HPDE6-E6E7 (cell line): ENCODE measurements around the gene RFTN1.

ENCODE experiments used
- DNase-seq: peaks from one replicate; pipeline ENCODE4 v3.0.0; 2011; ENCODE audit warnings: missing footprints; ENCODE audit errors: extremely low spot score

Gene RFTN1

DNA sequence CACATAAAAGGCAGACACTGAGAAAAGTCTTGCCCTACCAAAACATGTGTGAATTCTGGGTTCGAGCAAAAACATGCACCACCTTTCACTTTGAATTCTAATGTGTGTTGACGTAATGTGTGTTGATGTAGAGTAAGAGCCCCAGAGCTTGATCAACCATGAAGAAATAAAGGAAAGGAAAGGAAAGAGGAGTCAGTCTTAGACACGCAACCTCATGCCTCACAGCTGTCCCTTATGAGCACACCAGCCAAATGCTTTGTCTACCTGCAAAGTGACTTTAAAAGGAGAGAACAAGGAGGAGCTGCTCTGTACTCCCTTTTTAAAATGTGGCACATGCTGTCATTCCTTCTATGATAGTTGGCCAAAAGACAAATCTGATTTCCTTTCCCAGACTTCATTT, 80.8 kb downstream of the RFTN1 start:
- no peak for DNase-seq

DNA sequence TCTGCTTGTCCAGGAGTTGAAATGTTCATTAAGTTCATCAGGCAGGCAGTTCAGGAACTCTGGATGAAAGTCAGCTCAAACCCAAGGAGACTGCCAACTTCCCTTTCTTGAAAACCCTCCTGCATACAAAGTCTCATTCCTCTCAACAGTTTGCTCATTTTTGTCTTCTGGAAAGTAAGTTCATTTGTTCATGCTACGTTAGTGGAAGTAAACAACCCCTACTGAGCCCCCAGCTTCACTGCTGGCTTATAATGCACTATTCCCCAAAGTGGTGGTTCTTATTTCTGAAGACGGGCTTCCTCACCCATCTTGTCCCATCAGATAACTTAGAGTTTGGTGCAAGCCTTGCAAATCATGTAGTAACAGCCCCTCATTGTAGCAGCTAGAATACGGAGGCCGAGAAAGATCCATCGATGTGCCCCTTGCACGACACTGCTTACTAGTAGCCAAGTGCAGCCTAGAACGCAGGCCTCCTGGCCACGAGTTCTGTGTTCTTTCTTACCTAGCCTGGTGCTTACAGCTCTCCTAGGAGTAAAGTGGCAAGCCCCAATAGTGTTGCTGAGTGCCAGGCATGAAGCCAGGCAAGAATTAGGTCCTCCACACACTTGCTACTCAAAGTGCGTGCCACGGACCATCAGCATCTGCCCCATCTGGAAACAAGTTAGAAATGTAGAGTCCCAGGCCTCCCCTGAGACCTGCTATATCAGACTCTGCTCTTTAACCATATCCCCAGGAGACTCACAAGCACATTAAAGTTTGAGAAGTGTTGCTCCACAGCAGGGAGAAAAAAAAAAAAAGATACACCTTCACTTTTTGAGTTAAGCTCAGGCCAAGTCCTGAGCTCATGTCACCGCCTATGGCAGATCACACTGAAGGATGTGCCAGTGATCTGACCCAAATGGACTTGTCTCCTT, 82.5 kb downstream of the RFTN1 start:
- no peak for DNase-seq

DNA sequence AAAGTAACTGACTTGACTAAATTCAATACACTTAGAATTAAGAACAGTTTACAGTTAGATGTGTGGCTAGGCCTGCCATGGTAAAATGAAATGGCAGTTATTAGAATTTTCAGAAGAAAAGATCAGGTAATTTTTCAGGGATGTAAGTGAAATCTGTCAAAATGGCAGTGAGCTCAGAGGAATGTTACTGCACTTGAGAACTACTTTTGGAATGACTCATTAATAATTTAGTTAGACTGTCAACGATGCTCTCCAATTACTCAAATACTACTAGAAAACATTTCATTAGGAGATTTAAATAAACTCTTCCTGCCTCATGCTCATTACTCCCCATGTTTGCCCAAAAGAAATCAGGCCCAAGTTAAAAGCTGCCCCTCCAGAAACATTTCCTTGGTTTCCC, 84.4 kb downstream of the RFTN1 start:
- no peak for DNase-seq

DNA sequence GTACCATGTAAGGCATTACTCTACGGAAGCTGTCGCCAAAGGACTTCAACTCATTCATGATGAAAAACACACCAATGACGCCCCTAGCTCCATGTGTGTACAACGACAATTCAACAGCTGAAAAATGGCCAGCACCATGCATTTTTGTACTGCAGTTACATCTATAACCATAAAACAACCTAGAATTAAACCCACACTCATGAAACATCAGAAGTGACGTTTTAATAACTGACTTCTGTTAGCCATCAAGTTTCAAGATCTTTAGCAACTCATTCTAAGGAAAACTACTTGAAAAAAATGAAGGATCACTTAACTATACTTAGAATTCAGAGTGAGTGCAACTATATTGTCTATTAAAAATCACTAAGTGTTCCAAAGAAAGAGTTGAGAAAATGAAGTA, 84.9 kb downstream of the RFTN1 start:
- DNase-seq, result no peak

DNA sequence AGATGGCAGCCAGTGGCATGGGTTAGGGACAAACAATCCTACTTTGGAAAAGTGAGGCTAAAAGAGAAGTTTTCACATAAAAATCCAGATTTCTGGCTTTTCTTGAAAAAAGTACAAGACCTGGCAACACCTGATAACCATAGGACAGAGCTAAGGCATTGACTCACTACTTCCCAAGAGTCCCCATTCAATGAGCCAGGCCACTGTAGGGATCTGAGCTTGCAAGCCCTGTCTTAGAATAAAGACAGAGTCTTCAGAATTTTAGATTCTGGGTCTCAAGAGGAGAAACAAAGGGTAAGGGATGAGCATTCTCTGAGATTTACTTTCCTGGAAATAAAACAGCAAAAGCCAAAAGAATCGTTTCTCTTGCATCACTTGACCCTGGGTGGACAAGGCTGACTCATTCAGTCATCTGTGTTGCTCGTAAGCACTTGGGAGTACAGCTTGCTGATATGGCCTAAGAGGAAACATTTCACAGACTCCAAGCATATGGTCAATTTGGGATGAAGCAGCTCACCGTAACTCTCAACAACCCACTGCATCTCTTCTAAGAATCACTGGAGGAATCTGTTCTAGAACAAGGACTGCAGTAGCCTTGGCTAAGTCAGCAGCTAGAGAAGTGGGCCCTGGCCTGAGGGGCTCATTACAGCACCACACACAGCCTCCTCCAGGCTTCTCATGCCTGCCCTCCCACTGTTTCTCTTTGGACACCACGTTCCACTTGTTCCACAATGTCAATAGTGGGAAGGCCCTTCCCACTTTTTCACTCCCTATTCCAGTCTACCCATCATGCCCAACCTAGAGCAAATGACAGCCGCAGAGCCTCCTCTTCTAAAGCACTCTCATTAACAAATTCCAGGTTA, 86.2 kb downstream of the RFTN1 start:
- no peak for DNase-seq

DNA sequence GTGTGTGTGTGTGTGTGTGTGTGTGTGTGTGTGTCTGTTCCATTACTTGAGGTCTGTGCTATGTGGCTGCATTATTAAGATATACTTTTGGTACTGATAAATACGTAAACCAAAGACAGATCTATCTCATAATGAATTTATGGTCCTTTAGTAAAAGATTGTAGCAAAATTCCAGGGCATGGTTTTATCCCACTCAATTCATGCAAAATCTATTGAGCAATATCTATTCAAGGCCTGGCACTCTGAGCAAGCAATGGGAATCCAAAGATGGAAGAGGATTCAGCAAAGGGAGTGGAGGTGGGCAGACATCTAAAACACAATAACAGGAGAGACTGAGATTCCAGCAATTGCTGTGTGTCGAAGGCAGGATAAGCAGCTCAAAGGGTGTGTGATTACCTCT, 86.8 kb downstream of the RFTN1 start:
- DNase-seq, result no peak

DNA sequence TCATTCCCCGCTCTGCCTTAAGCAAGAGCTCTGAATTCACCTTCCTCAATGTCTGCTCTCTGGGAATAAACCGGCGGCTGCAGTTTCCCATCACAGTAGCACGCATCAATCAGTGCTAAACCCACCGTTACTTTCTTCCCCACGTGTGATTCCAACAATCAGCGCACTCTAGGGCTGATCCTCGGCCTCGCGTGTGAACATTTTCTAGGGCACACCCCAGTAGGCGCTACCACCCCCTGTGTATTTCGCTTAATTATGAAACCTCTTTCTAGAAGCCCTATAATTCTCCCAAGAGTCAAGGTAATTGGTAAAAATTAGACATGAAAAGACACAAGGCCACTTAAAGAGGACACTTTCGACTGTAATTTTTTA, 87.5 kb downstream of the RFTN1 start:
- DNase-seq, result no peak

DNA sequence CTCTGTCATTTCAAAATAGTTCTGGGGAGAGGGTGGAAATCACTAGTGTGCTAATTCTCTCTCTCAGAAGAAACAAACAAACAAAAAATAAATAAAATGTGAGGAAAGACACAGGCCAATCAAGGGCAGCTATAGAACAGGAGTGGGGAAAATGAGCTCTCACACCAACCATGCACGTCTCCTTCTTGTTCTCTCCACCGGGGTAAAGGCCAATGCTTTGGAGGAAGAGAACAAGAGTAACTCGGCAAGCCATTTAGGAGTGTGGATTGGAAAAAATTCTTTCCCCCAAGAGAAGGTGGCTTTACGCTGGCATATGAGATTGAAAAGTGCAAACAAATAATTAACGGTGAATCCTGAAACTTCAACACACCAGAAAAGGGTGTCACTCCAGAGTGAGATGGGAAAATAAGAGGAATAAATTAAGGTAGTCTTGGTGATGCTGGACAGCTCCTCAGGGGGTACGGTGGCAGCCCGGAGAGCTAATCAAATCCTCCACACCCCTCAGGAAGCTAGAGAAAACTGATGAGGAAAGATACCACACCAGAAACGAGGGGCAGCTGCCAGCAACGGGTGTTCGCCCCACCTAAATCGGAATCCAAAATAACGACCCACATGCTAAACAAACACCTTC, 88.0 kb downstream of the RFTN1 start:
- no peak for DNase-seq

DNA sequence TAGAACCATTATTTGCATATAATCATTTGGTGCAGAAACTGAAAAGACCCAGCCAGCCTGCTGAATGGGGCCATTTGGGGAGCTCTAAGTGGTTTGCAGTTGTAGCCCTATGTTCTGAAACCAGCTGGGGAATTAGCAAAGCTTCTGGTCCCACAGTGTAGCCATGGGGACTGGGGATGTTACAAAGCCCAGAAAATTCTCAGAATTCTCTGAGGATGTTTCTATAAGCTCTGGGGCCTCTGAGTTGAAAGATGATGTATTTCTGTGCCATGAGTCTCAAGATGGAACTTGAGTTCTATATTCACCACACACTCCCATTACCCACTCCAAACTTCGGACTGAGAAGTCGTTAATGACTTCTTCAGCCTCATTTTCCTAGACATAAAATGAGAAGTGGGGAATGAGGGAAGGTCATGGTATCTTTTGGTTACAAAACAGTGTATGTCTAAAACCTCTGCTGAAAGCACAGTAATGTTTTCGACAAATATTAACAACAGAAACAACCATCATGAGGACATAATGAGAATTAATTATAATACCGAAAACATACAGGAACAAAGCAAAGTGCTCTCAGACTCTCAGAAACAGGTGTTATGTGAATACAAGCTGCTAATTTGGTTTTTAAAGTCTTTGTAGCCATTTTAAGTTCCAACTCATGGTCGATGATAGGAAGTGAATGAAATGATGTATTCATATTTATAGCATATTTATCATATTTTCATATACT, 89.4 kb downstream of the RFTN1 start:
- no peak for DNase-seq

DNA sequence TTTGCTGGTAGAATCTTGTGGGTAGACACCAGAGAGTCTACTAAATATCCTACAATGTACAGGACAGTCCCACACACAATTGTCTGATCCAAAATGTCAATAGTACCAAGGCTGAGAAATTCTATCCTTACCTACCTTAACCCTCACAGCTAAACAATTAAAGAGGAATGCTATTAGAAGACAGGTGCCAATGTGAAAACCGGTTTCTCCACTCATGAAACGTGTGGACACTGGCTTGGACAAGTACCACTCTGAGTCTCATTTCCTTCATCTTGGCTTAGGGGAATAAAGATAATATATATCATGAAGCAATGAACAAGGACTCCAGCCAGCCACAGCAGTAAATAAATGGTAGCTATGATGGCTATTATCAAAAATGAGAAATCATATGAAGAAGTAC, 90.2 kb downstream of the RFTN1 start:
- no peak for DNase-seq

DNA sequence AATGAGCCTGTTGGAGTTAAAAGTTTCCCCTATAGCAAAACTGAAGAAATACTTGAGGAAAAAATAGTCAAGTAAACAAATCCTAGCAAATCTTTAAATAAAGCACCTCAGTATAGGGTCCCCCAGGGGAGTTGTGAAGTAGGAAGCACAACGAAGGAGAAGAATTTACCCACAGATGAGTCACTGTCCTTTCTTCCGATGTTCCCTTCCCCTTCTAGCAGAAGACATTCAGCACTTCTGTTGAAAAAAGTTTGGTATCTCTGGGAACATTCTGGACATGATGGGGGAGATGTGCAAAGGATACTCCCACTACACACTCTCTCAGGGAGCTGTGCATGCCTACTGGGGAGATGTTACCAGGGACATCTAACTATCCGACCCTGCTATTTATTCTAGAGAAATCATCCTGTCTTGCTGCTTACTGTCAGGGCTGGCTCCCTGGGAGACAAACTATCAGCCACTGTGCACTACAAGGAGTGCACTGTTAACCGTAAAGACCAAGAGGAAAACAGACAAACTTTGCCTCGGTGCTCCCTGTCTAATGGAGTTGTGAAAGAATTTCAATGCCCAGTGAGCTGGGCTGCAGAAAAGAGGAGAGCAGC, 93.8 kb downstream of the RFTN1 start:
- no peak for DNase-seq

DNA sequence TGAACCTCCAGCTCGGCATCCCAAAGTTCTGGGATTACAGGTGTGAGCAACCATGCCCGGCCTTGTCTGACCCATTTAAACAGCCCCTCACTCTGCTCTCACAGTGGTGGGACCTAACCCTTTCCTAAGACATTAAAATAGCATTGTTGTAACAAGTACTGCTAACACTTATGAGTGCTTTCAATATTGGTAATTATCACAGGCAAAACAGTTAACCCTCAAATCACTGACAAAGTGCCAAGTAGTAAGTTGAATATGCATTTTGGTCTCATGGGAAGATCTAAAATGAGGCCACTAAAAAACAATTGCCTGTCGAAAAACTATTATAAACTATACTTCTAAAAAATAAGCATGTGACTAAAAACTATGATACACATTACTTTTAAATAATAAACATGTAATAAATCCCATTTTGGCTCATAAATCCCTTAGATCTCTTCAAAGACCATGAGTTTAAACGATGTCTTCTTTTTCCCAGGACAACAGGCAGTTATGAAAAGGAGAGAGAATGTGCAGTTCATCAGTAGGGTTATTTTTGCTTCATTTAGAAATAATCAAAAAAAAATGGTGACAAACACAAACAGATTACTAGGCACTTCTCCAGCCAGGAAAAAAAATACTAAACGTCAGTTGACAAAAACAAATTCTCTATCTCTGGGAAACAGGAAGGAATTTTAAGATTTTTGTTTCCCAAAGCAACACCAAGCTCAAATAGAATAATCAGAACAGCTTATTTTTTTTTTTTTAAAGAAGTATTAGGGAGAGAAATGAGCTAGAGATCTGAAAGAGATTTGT, 95.4 kb downstream of the RFTN1 start:
- no peak for DNase-seq

DNA sequence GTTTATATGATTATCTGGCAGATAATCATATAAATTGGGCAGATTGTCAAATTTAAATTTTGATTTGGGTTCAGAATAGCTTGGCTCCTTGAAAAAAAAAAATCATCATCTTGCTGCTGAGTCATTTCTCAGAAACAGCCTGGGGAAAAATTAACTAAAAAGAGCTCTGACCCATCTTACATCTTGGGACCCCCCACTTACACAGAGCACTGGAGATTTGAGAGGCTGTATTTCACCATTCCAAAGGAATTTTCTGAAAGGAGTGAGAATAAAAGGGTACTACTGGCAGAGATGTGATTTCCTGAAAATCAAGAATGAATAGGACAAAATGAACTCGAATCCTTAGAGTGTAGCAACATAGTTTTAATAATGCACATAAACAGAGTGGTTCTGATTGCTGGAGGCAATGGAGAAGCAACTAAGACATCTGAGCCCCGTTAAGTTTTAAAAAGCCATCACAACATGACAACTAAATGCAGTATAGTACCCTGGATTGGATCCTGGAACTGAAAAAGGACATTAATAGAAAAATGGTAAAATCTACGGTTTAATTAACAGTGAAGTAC, 97.5 kb downstream of the RFTN1 start:
- DNase-seq, result no peak

DNA sequence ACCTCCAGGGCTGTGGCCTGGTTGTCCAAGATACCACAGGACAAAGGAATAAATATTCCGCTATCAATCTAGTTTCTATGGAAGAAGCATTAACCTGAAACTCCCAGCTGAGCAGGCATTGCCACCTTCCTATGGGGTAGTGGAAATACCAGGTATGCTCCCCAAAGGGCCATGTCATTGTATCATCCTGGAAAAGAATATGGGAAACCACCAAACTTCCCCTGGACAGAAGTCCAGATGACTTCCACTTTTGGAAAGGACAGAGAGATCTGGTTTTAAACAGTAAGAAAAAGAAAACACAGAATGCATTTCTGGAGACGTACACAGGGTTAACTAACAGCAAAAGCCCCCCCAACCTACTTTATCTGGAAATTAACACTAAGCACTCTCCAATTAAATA, 100.2 kb downstream of the RFTN1 start:
- no peak for DNase-seq

DNA sequence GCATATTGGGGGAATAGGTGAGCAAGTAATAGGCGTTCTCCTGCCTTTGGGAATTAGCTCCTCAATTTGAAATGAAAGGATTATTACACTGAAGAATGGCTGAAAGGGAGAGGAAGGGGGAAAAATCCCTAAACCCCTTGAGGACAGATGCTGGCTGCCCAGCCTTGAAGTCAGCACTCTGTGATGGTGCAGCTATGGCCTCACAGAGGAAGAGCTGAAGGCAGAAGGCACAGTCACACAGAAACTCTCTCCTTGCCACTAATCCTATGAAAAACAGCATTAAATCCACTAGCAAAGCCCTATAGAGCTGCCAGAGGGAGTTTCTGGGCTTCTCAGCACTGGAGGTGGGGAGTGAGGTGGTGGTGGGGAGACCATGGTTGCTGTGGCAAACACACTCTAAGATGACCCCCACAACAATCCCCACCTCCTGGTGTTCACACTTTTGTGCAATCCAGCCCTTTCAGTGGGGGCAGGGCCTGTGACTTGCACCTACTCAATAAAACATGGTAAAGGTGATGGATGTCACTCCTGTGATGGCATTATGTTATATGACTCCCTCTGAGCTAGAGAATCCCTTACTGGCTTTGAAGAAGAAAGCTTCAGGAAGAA, 101.2 kb downstream of the RFTN1 start:
- no peak for DNase-seq

DNA sequence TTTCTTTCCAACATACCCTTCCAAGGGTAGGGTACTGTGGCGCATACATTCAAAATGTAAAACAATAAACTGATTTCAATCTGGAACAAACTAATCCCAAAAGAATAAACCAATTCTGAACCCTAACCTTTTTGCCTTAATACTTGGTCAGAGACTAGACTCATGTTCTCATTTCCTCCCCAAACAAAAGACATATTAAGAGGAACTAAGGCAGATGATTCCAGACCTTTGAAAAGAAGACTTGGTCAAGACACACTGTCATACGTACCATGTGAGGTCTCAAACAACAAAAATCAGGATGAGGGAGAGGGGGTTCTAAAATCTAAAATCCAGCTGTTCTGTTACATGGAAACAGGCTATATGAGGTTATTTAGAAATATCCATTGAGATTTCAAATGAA, 102.1 kb downstream of the RFTN1 start:
- DNase-seq, result no peak

DNA sequence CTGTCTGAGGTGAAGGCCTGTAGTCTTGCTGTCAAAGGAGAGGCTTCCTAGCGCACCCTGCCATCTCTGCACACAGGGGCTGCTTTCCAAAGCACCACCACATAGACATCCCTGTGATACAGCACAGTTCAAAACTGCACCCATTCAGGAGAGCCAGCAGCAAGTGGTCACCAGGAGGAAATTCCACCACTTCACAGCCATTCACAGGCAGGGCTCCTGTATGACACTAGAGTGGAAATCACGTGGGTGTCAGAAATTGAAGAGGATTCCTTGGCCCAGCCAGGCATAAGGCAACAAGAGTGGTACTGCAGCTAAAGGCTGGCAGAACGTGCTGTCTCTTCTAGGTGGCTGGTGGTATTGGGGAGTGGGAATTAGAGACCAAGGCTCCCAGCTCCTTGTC, 102.8 kb downstream of the RFTN1 start:
- no peak for DNase-seq

DNA sequence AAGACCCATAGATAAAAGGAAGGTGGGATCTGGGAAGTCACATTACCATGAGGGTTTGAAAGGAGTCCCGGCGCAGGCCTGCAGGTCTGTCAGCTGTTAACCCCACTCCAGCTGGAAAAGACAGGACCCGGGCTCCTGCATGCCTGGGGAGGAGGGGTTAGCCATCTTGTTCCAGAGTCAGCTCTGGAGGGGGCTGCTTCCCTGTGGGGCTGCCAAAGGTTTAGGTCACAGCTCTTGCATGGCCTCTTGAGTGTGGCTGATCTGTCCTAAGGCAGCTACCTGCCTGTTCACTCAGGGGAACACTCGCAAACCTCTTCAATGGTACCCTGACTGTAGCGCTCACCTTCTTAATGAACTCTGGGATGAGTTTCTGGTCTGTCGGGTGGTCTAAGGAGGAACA, 104.5 kb downstream of the RFTN1 start:
- no peak for DNase-seq

DNA sequence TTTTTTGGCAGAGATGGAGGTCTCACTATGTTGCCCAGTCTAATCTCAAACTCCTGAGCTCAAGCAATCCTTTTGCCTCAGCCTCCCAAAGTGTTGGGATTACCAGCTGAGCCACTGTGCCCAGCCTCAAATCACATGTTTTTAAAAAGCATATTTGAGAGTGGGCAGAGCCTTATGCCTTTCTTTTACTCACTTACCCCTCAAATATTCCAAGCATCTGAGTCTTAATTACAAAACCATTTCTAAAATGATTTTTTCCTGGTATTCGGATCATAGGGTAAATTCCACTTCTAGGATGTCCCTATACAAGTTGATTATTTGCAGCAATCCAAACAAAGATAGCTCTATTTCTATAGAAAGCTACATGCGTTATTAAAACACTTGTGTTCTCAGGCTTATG, 106.1 kb downstream of the RFTN1 start:
- no peak for DNase-seq

DNA sequence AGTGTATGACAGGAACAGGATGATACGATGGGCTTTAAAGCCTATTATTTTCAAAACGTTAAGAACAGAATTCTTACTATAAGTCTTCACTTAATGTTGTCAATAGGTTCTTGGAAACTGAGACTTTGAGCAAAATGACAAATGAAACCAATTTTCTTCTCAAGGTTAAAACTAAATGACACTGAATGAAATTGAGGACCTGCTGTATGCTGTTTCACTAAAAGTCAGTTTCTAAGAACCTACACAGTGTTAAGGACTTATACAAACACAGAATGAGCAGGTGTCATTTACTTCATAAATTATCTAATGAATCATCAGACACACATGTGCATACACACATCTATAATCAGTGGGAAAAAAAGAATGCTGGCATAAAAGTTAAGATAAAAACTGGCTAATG, 106.9 kb downstream of the RFTN1 start:
- DNase-seq, result no peak
